Fibroblast of pulmonary artery (primary cell): ENCODE data around the gene HEMK1.

ENCODE experiments used
- DNase-seq: peaks from one replicate; pipeline ENCODE4 v3.0.0-alpha.2; 2010; ENCODE audit warnings: low read depth
- H3K4me3 ChIP-seq: replicated peaks from 2 replicates; pipeline ENCODE4 v1.5.1; 2011; ENCODE audit warnings: low read depth, mild to moderate bottlenecking, control low read depth, low read length, moderate library complexity
- TF ChIP-seq, protein P1 (sequence below): IDR thresholded peaks from 2 replicates; pipeline ENCODE4 v1.5.1; 2011; ENCODE audit warnings: mild to moderate bottlenecking, control low read depth, low read length, inconsistent platforms; ENCODE audit errors: missing control alignments

The HEMK1 gene

DNA sequence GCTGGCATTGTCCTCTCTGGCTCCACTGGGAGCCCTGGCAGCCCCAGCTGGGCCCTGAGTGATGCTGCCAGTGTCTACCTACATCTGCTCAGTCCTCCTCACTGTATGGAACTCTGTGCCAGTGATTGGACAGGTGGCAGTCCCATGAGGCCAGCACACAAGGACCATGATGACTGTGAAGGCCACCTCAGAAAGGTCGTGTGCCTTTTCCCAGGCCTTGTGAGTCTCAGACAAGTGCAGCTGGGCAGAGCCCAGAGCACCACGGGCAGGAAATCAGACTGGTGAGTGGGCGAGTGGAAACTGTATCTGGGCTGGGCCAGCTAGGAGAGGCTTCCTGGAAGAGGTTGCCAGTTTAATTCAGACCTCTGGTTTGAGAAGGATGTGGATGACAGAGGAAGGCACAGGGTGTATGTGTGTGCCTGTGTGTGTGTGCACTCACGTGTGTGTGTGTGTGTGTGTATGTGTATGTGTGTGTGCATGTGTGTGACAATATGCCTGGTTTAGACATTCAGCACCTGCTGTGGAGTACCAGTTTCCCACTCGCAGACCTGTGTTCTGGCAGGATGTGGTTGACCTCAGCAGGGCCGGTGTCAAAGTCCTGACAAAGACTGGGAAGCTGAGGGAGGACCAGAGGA lies 54.6 kb downstream of the HEMK1 start:
- TF ChIP-seq, protein P1, sequence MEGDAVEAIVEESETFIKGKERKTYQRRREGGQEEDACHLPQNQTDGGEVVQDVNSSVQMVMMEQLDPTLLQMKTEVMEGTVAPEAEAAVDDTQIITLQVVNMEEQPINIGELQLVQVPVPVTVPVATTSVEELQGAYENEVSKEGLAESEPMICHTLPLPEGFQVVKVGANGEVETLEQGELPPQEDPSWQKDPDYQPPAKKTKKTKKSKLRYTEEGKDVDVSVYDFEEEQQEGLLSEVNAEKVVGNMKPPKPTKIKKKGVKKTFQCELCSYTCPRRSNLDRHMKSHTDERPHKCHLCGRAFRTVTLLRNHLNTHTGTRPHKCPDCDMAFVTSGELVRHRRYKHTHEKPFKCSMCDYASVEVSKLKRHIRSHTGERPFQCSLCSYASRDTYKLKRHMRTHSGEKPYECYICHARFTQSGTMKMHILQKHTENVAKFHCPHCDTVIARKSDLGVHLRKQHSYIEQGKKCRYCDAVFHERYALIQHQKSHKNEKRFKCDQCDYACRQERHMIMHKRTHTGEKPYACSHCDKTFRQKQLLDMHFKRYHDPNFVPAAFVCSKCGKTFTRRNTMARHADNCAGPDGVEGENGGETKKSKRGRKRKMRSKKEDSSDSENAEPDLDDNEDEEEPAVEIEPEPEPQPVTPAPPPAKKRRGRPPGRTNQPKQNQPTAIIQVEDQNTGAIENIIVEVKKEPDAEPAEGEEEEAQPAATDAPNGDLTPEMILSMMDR, result no peak
- DNase-seq, result no peak
- no peak overlapping the region for H3K4me3 ChIP-seq

DNA sequence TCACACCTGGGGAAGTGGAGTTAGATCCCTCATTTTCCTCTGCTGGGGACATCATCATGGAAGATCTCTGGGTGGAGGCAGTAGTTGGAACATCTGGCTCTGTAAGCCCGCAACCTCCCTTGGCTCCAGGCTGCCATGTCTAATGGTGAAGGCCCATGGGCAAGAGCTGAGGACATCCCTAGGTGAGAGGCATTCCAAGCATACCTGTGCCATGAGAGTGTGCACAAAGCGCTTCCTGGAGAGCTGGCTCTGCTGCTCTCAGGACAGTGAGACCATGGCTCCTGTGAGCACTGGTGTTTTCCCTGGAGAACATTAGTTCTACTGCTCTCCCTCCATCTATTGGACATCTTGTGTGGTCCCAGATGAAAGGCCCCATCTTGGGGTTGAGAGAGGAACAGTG lies 55.3 kb downstream of the HEMK1 start:
- no peak overlapping the region for H3K4me3 ChIP-seq
- no peak for DNase-seq
- TF ChIP-seq, protein P1, result no peak

DNA sequence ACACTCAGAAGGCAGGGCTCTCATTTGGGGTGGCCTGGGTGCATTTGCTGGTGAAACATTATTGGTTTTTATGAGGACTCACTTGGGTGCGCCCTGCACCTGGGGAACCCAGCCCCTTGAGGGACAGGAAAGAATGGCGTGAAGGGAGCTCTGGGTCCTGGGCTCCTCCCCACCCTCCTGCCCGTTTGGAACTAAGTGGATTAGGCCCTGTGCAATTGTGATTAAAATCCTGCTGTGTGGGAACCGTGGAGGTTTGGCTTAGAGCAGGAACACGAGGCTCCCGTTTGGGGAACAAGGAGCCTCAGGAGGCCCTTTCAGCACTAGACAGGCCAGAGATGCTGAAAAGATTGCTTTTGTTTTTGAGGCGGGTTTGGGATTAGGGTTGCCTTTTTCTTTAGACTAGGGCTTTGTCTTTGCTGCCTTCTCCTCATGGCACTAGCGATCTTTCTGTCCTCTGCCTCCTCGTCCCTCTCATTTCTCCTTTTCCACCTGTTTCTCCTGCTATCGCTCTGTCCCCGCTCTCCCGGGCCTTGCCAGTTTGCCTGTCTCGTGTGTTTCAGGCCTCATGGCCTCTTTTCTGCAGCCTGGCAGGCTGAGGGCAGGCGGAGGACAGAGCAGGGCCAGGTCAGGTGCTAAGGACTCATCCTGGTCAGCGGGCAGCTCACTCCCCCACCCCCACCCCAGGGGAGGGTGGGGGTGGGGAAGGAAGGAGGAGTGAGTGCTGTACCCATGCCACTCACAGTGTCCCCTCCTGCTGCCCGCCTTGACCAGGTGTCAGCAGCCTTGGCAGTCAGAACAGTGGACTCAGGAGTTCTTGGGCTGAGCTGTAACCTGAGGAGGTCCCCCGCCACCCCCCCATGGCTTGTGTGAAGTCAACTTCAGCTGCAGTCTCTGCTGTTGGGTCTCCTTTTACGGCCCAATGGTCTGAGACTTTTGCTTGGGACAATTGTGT lies 56.2 kb downstream of the HEMK1 start:
- no peak for DNase-seq
- no peak overlapping the region for H3K4me3 ChIP-seq
- TF ChIP-seq, protein P1, result no peak

DNA sequence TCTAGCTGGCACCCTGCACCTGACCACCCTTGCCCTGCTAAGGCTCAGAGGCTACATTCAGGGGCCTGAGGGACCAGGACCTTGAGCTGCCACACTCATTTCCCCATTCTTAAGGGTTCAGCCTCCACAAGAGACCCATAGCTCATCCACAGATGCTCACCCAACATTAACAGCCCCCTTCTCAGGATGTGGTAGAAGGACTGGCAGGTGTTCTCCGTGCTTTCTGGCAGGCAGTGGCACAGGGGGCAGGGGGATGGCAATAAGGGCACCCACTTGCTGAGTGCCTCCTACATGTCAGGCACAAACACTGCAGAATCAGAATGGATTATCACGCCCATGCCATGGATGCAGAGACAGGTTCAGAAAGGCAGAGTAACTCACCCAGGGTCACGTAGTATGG lies 57.1 kb downstream of the HEMK1 start:
- TF ChIP-seq, protein P1, result no peak
- DNase-seq, result no peak
- H3K4me3 ChIP-seq, result no peak overlapping the region

DNA sequence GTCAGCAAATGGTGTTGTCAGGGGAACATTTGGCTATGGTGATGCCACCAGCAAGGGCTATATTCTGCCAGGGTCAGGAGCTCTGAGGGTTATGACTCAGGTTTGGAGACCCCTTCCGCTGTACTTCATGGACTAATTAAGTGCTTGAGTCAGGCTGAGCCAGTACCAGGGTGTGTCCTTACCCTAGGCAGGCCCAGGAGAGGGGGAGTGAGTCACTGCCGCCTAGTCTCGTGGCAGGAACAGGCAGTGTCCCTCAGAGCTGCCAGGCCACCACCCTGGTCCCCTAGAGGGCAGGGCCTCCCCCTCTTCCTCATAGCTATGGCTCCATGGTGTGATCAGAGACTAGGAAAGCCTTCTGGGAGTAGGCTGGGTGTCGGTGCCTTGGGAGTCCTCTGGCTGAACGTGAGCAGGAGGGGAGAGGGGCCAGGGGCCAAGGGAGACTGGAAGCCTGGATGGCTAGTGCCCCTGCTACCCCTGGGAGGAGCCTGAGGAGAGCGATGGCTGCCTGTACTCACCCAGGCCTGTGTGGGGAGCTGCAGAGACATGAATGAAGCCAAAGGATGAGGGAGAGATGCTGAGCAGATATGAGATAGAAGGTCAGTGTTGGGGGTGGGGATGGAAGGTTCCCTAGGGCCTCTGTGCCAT lies 58.2 kb downstream of the HEMK1 start:
- DNase-seq, result peak; percentile 34
- TF ChIP-seq, protein P1, result peak; percentile 36
- no peak overlapping the region for H3K4me3 ChIP-seq

DNA sequence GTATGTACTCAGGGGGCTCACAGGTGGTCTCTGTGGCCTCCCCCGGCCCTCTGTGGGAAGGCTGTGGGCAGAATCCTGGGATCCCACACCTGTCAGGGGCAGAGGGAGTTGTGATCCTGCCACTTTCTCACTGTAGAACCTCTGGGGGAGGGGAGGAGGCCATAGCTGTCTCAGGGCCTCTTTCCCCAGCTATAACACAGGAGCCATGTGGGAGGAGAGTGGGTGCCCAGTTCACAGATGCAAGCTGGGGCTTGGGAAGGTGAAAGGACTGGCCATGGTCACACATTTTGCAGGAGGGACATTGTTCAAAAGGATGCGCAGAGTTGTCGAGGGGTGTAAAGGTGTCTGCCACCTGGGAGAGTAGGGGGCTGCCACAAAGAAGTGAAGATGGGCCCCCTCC lies 59.3 kb downstream of the HEMK1 start:
- no peak overlapping the region for H3K4me3 ChIP-seq
- TF ChIP-seq, protein P1, result no peak
- no peak for DNase-seq
